ENCODE results near the gene PCBP3.

Gene PCBP3

DNA sequence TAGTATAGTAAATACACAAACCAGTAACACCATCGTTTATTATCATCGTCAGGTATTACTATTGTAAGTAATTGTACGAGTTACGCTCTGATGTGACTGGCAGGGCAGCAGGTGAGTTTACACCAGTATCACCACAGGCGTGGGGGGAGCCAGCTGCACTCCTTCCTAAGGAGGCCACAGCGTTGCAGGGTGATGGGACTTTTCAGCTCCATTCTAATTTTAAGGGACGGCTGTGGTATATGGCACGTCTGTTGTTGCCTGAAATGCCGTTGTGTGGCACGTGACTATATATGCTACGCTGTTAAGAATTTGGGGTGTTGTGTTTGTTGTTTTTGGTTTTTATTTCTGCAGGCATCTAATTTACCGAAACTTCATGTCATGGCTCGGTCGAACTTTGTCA lies 173.3 kb downstream of the PCBP3 start:
- DNase-seq: no peak

DNA sequence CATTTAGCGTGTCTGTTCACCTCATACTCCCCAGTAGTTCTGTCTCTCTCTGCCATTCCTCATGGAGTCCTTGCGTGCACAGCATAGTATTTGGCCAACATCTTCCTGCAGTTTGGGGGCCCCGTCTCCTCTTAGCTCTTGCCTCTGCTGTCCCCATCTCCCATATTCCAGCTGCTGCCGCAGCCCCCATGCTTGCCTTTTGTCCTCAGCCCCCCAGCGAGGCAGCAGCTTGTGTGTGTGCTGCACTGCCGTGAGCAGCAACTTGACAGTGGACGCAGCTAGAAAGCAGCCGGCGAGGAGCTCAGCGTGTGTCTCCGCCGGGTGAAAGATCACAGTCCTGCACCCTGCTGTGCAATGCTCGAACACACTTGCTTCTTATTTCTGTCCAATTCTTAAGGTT lies 173.8 kb downstream of the PCBP3 start:
- DNase-seq: no peak

DNA sequence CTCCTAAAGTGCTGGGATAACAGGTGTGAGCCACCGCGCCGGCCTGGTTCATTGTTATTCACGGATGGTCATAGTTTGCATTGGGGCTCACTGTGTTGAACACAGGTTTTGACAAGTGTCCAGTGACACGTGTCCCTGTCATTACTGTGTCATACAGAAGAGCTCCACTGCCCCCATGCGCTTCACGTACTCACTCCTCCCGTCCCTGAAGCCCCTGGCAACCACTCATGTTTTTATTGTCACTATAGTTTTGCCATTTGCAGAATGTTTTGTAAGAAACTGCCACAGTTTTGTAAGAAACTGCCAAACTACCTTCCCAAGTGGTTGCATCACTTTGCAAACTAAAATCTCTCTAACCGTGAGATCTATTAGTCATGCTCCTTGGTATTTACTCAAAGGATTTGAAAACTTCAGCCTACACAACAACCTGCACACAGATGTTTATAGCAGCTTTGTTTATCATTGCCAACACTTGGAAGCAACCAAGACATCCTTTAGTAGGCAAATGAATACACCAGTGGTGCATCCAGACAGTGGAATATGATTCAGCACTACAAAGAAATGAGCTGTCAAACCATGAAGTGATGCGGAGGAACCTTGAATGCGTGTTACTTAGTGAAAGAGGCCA lies 174.9 kb downstream of the PCBP3 start:
- no peak for DNase-seq

DNA sequence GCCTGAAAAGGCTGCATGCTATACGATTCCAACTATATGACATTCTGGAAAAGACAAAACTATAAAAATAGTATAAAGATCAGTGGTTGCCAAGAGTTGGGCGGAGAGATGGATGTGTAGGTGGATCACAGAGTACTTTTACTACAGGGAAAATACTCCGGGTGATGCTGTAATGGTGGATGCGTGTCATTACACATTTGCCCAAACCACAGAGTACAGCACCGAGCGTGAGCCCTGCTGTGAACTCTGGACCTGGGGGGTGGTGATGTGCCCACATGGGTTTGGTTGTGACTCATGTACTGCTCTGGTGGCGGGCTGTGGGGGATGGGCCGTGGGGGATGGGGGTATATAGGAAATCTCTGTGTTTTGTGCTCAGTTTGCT lies 175.4 kb downstream of the PCBP3 start:
- peak in 1 of 2 donors; percentile 15 for DNase-seq

DNA sequence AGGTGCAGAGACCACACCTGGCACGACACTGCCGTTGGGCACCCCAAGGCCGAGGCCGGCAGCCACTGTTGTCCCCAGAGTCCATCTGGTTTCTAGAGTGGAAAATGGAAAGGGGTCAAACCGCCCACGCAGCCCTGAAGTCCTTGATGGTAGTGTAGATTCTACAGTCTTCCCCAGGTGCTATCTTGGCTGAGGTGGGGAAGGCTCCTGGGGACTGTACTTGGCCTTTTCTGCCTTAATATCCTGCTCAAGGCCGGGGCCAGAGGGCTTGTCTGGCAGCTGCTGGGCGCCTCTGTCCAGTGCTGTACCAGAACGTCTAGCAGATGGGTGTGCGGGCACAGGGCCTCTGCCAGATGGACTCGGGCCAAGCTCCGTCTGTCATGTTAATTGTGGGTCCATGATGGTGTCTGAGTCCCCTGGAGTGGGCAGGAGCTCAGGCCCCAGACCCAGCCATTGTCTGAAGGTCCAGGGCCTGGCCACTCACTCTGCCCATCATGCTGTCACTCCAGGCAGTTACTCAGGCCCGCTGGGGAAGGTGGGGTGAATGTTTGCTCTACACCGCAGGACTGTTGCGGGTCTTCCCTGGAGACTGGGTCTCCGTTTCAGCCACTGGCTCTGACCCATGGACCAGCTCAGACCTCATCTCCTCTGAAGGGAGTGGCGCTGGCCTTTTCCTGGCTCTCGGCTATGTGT lies 176.1 kb downstream of the PCBP3 start:
- DNase-seq: no peak

DNA sequence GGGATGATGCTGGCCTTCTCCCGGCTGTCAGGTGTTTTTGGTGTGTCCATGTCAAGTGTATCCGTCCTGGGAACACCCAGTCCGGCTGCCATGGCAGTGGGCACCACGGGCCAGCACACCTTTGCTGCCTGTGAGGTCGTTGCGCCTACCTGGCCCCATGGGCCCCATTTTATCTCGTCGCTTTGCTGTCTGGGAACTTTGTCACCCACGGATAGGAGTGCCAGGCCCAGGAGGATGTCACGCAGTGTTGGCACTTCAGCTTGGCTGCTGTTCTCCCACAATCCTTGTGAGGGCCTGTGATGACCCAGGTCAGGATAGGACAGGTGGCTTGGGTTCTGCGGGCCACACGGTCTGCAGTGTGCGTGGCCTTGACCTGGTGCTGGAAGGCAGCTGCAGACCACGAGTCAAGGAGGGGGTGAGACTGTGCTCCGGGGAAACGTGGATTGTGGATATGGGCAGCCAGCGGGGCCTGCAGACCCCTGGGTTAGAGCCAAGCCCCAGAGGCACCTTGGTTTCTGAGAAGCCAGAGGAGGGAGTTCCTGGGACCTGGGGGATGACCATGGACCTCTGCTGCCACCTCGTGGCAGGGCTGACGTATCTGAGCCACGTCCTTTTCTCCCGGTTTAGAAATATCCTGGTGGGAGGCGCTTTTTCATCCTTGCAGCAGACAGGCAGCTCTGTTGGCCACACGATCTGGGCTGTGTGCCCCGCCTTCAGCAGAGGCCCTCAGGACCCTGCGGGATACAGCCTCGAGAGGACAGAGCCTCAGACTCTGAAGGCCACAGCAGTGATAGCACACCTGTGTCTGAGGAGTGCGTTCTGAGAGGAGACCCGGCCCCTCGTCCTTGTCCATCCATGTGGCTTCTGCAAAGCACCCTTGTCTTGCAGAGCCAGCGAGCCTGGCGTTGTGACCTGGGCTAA lies 176.9 kb downstream of the PCBP3 start:
- DNase-seq: peak; percentile 75 to 77

DNA sequence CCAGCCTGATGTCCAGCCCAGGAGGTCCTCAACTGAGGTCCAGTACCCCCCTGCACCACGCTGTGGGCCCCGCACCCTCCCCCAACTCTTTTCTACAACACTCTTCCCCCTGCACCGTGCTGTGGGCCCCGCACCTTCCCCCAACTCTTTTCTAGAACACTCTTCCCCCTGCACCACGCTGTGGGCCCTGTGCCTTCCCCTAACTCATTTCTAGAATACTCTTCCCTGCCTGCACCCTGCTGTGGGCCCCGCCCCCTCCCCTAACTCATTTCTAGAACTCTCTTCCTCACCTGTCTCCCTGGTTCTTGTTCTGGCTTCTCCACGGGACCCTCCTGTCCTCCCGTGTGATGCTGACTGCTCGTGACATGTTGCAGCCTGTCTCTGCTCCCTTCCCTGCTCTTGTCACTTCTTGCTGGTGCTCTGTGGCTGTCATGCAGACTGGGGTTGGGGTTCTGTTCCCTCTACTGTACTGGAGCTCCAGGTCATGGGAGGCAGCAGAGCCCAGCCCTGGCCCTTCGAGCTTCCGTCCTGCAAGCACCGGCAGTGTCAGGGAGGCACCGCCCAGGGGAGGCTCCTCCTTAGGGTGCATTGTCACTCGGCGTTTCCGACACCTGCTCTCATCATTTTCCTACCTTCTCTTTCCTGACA lies 177.9 kb downstream of the PCBP3 start:
- DNase-seq: no peak

DNA sequence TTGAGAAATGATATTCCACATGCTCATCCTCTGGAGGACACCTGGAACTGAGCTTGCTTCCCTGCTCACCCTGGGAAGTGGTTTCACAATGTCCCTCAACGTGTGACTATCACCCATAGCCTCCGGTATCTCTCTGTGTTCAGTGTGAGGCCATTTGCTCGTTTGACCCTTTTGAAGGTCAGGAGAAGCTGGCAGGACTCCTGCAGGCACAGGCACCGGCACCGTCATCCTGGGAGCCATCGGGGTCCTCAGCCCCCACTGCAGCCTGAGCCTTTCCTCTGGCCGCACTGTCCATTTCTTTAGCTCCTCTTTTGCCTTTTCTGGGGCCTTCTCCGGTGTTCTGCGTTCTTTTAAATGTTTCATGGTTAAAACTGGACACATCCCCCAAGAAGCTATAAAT lies 178.5 kb downstream of the PCBP3 start:
- DNase-seq: no peak

DNA sequence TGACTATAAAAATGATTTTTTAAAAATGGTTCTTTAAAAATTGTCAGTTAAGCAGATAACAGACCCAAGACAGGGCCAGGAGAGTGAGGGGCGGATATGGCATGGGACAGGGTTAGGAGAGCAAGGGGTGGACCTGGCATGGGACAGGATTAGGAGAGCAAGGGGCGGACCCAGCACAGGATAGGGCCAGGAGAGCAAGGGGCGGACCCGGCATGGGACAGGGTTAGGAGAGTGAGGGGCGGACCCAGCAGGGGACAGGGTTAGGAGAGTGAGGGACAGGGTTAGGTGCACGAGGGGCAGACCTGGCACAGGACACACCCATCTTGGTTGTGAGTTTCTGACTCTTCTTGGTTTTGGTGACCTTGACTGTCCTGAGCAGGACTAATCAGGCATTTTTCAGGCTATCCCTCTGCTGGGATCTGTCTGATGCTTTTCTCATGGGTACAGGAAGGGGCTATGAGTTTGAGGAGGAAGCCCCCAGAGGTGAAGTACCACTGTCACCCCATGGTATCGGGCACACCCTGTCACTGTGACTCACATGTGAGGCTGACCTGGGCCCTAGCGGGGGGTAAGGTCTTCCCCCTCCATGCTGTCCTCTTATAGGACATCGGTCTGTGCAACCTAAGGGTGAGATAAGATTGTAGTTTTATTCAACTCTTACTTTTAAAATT lies 179.0 kb downstream of the PCBP3 start:
- no peak for DNase-seq

DNA sequence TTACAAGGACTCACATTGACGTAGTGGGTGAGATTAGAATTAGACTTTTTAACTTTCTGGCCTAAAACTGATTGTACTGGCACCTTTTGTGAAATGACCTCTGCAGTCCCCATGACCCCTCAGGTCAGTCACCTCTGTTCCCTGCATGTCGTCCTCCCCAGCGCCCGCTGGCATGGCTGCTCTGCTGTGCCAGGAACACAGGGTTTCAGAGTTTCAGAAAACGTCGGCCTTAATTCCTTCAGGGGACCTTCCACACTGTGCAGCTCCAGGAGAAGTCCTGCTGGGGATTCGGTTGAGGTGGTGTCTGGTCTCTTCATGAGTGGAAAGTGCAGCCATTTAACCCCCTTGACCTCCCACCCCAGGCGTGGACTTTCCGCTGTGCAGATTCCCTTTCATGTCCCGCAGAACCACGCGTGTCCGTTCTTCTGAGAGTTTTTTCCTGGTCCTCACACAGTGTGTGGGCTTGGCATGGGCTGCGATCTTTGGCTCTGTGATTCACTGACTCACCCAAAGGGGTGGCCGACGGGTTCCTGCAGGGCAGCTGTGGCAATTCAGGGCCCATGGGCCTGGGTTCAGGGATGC lies 179.7 kb downstream of the PCBP3 start:
- no peak for DNase-seq

DNA sequence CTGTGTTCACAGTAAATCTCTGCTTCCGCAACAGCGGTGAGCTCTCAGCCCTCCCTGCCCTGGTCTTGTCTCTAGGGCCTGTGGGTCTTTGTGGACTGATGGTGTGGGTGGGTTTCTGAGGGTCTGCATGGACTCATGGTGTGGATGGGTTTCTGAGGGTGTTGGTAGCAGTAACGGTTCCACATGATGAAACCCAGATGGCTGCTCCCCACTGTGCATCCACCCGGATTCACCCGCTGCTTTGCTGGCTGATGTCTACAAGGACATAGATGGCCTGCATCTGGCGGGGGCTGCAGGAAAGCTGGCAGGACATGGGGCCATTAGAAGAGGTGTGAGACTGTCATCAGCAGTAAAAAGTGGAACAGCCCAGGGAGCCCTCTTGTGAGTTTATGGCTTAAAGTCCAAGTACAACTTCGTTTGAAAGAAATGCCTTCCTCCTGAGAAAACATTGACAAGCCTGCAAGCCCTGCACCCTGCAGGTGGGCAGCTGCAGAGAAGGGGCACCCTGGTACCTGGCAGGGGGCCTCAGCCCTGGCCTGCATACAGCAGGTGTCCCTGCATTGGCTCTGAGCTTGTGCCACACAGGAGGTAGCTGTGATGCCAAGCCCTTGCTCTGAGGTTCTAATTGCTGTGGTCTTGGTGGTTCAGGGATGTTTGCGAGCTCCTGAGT lies 181.2 kb downstream of the PCBP3 start:
- no peak for DNase-seq

DNA sequence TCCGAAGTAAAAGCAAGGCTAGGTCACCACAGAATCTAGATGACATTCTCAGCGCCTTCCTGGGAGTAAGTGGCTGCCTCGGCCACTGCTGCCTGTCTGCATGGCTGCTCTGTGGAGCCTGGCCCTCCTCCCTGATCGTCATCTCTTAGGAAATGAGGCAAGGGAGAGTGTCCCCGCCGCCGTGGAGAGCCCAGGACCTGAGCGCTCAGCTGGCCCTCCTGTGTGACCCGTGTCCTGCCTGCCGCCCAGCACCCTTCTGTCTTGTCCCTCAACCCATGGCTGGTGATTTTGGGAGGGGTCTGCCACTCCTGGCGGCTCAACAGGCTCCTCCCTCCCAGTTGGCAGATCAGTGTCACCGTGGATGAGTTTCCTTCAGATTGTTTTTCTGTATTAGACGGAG lies 181.7 kb downstream of the PCBP3 start:
- DNase-seq: no peak

DNA sequence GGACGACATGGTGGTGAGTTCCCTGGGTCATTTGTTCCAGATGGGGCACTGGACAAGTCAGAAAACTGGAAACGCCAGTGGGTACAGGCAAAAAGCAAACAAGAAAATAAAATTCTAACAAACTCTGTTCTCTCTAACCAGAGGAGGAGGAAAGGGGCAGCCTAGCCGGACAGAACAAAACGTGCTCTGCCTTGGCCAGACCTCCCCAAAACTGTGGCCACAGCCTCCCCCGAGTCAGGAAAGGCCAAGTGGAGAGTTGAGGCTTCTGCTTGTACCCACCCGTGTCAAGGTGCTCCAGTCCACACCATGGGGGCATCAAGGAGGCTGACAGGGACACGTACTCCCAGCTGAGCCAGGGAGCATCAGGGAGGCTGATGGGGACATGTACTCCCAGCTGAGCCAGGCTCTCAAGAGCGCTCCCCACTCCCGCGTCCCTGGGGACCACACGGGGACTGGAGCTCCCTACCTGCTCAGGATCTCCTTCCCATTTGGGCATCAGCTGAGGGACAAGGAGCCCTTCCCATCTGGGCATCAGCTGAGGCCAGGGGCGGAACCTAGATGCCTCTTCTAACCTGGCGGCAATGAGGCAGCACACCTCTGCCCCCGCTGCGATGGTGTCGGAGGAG lies 183.3 kb downstream of the PCBP3 start:
- DNase-seq: no peak

DNA sequence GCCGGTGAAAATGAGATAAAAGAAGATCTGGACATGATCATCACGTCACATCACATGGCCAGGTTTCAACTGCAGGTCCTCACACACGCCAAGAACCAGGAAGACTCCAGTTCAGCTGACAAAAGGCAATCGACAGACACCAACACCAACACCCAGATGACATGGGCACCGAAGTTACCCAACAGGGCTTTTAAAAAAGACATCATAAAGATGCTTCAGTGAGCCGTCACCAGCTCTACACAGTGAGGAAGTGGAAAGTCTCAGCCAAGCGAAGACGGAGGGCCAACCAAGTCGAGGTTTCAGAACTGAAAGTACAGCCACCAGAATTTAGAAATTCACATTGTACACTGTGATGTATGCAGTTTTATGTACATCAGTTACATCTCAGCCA lies 183.8 kb downstream of the PCBP3 start:
- no peak for DNase-seq

DNA sequence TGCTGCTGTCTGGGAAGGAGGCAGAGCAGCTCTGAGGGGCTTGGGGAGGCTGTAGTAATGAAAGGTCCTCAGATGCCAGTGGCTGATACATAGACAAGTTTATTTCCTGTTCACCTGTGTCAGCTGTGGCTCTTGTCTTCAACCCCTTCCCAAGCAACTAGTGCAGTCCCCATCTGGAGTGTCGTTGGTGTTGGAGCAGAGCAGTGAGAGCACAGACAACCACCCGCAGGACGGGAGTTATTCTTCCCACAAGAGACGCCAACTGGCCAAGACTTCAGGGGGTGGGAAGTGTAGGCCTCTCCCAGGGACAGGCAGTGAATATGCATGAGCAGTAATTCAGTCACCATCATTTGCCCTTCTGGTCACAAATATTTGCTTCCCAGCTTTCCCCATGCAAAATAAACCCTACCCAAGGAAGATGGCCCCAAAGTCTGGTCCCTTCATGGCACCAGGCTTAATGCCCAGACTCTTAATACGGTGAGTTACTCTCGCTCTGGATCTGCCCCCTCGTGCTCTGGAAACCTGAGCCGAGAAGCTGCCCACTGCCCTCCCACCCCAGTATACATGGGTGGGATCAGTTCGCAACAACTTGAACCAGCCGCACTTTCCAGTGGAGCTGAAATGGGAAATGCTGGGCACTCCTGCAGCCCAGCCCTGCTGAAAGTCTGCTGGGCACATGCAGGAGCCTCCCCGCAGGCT lies 184.5 kb downstream of the PCBP3 start:
- DNase-seq: no peak

DNA sequence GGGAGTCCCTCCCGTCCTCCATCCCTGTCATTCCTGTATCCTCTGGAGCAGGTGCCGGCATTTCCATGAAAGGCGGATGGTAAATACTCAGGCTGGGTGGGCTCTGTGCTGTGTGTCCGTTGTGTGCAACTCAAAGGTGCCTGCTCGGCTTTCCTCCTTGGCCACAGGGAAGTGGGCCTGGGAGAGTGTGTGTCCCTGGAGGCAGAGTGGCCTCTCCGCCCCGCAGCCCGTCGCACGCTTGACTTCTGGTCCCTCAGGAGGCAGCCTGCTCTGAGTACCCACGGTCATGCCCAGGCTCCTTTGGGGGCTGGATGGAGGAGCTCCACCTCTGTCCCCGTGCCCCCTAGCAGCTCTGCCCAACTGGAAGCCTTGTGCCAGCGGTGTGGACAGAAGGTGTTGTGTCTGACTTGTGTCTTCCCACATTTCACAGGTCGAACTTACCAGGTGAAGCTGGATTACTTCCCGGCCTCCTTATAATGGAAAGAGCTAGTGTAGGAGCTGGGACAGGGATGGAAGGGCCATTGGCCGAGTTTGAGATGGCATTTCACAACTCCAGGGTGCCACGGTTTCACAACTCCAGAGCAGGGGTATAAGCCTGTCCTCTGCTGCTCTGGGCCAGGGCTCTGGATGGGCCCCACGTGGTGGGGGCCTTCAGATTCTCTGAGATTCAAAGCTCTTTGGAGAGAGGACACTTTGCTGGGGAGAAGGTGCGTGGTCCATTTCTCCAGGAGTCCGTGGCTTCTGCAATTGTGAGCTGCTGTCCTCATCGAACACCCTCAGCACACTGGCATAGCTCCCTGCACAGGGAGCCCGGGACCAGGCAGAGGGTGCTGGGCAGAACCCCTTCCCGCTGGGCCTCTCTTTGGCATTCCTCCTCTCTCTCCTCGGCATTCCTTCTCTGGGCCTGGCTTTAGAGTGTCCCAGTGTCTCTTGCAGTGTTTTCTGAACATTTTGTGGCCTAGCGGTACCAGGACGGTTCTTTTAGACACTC lies 185.3 kb downstream of the PCBP3 start:
- DNase-seq: no peak

DNA sequence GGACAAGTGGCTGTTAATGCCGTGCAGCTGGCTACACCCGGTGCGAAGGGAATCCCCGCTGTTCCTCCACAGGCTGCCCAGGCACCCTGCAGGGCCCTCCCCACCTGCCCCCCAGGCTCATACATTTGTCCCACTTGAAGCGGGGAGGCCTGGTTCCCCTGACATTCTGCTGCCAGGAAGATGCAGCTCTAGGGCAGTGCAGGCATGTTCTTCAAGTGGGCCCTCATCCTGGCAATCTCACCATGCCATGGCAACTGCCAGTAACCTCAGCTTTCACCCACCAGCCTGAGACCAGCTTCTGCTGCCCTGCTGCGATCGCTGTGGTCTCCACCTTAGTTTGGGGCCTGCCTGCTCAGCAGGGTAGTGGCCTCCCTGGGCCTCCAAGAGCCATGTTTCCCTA lies 186.1 kb downstream of the PCBP3 start:
- no peak for DNase-seq

DNA sequence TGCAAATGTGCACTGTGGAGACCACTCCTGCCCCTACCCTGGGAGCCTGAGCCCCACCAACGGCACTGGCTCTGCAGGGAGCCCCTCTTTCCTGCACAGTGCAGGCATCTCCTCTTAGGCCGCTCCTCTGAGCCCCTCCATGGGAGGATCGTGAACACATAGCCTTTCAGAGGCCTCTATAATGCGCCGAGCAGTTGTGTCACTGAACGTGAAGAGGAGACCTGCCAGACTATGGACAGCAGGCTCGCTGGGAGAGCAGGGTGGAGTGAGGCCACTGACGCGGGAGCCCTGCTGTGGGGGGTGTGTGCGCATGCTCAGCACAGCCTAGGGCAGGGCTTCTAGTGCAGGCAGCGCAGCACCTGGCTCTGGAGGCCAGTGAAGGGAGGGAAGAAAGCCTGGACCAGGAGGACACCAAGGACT lies 186.7 kb downstream of the PCBP3 start:
- DNase-seq: no peak

DNA sequence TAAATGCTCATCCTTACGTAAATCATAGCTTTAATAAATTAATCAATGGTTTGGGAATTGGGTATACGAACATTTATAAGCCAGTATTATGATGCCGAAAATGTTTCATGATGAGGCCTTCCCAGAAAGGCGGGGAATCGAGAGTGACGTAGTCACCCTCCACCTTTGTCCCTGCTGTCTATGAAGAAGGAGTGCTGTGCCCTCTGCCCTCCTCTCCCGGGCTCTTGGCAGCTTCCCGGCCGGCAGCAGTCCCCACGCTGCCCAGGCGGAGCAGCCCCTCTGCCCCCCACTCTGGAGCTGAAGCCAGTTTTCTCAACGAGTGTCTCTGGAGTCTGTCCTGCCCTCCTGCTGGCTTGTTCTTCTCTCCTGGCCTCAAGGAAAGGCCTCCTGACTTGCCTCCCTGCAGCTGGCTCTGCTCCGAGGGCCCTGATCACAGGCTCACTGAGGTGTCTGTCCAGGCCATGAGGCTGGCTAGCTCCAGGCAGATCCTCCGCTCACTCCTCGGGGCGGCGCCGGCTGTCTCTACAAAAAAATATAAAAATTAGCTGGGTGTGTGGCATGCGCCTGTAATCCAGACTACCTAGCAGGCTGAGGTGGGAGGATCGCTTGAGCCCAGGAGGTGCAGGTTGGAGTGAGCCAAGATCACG lies 187.3 kb downstream of the PCBP3 start:
- DNase-seq: no peak

Measured in CD4-positive, alpha-beta T cell treated with Interferon alpha-2 for 1 hour (primary cell).